ENCODE measurements around the gene PRMT3.

DNA sequence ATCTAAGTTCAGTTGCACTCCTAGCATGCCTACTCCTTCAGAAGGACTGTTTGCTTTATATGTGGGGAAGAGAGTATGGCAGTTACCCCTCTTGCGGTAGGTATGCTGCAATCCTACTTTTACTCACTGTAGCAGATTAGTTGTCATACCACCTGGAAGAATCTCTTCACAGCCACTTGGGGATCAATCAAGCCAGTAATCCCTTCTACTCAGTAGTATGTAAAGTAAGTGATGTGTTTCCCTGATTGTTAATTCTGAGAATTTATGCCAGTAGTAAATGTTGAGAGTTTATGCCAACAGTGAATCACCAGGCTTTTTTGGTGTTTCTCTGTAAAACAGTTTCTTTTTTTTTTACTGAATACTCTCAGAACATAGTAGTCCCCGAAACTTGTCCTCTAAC is 34.4 kb downstream of the PRMT3 start:
- TF ChIP-seq, protein P1, sequence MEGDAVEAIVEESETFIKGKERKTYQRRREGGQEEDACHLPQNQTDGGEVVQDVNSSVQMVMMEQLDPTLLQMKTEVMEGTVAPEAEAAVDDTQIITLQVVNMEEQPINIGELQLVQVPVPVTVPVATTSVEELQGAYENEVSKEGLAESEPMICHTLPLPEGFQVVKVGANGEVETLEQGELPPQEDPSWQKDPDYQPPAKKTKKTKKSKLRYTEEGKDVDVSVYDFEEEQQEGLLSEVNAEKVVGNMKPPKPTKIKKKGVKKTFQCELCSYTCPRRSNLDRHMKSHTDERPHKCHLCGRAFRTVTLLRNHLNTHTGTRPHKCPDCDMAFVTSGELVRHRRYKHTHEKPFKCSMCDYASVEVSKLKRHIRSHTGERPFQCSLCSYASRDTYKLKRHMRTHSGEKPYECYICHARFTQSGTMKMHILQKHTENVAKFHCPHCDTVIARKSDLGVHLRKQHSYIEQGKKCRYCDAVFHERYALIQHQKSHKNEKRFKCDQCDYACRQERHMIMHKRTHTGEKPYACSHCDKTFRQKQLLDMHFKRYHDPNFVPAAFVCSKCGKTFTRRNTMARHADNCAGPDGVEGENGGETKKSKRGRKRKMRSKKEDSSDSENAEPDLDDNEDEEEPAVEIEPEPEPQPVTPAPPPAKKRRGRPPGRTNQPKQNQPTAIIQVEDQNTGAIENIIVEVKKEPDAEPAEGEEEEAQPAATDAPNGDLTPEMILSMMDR (conservative IDR thresholded peaks at IDR 0.05; ENCODE audit: low read depth, low read length) = no peak
- no peak for TF ChIP-seq POLR2A (IDR thresholded peaks at IDR 0.05; ENCODE audit: low read depth, low read length)
- TF ChIP-seq MXI1 (IDR thresholded peaks at IDR 0.05; ENCODE audit: borderline replicate concordance, low read depth, low read length) = no peak
- TF ChIP-seq RFX5 (IDR thresholded peaks at IDR 0.05; ENCODE audit: low read depth, low read length) = no peak
- TF ChIP-seq RCOR1 (IDR thresholded peaks at IDR 0.05; ENCODE audit: insufficient replicate concordance, low read length) = no peak
- TF ChIP-seq SMC3 (IDR thresholded peaks at IDR 0.05; ENCODE audit: low read depth, low read length) = no peak
- no peak for TF ChIP-seq RAD21 (IDR thresholded peaks at IDR 0.05; ENCODE audit: low read length)
- TF ChIP-seq BHLHE40 (IDR thresholded peaks at IDR 0.05; ENCODE audit: low read depth, low read length) = no peak
- TF ChIP-seq, protein P2, sequence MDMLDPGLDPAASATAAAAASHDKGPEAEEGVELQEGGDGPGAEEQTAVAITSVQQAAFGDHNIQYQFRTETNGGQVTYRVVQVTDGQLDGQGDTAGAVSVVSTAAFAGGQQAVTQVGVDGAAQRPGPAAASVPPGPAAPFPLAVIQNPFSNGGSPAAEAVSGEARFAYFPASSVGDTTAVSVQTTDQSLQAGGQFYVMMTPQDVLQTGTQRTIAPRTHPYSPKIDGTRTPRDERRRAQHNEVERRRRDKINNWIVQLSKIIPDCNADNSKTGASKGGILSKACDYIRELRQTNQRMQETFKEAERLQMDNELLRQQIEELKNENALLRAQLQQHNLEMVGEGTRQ (IDR thresholded peaks at IDR 0.05; ENCODE audit: low read depth, low read length) = no peak
- no peak for TF ChIP-seq NFE2L2 (IDR thresholded peaks at IDR 0.05; ENCODE audit: low read depth, low read length)
- no peak for TF ChIP-seq MAZ (IDR thresholded peaks at IDR 0.05; ENCODE audit: borderline replicate concordance, low read depth, low read length)
